ENCODE measurements around the gene SPIRE1.

Gene SPIRE1

GRCh38 chr18:12397793-12398192, 260.1 kb downstream of the SPIRE1 start:
- no peak for TF ChIP-seq CTCF (IDR thresholded peaks at IDR 0.05)
- H3K36me3 ChIP-seq (ENCODE audit: control insufficient read depth, insufficient read depth, low read length): no peaks in the 10 kb centered on the region

GRCh38 chr18:12397254-12397653, 260.7 kb downstream of the SPIRE1 start:
- no peaks in the 10 kb centered on the region for H3K36me3 ChIP-seq (ENCODE audit: control insufficient read depth, insufficient read depth, low read length)
- no peak overlapping the region for H3K4me2 ChIP-seq (ENCODE audit: low read length)
- H3K9ac ChIP-seq: no peak overlapping the region
- no peaks in the 10 kb centered on the region for H3K79me2 ChIP-seq
- no peaks in the 10 kb centered on the region for H3K27me3 ChIP-seq (ENCODE audit: control insufficient read depth, insufficient read depth, low read length)
- H2AFZ ChIP-seq: no peak overlapping the region
- no peaks in the 10 kb centered on the region for H3K4me1 ChIP-seq
- no peaks in the 10 kb centered on the region for H3K9me3 ChIP-seq (ENCODE audit: control insufficient read depth, low read length)
- no peak overlapping the region for H3K27ac ChIP-seq
- H3K4me3 ChIP-seq (ENCODE audit: low read depth, low read length): no peak overlapping the region
- no peak for TF ChIP-seq CTCF (IDR thresholded peaks at IDR 0.05)

More at GRCh38 chr18:12397793-12398192, 260.1 kb downstream of the SPIRE1 start:
- H2AFZ ChIP-seq: no peak overlapping the region
- H3K4me3 ChIP-seq (ENCODE audit: low read depth, low read length): no peak overlapping the region
- H3K4me2 ChIP-seq (ENCODE audit: low read length): no peak overlapping the region
- H3K4me1 ChIP-seq: no peaks in the 10 kb centered on the region
- no peak overlapping the region for H3K27ac ChIP-seq
- no peak overlapping the region for H3K9ac ChIP-seq
- H3K79me2 ChIP-seq: no peaks in the 10 kb centered on the region
- H3K27me3 ChIP-seq (ENCODE audit: control insufficient read depth, insufficient read depth, low read length): no peaks in the 10 kb centered on the region
- H3K9me3 ChIP-seq (ENCODE audit: control insufficient read depth, low read length): no peaks in the 10 kb centered on the region
